ENCODE measurements around the gene AFF1. TPM values are rescaled to one million over a fixed set of nuclear protein-coding genes. Genes with fewer than 3 reads are reported as not detected.
"Not testable (repeated sequence)": the region's sequence is repeated elsewhere in the genome, so short reads cannot be mapped to it uniquely, and the experiment has no call there.

AFF1 gene
- total and polyA plus RNA-seq, 2 of the 4 experiments (the other 2 are of a cell fraction): 7.0 to 9.6 TPM

- H3K18ac ChIP-seq (ENCODE audit: low read depth, low read length): no peak overlapping the region
- dilution Hi-C loops (cut with HindIII; ENCODE audit: low sequenced_read_pairs, unreplicated experiment) (no loop called here), intact Hi-C loops (cut with micrococcal nuclease) (no loop called here), in situ Hi-C loops (cut with MboI; ENCODE audit: low sequenced_read_pairs) (no loop called here)
- no peak overlapping the region for H4K91ac ChIP-seq (ENCODE audit: insufficient read depth, low read depth, low read length)
- H2AK9ac ChIP-seq (replicated peaks; ENCODE audit: low read depth, low read length, poor library complexity): no peak overlapping the region
- no peak overlapping the region for H3K14ac ChIP-seq (replicated peaks; ENCODE audit: low read depth, low read length)
- no peak overlapping the region for H3K27ac ChIP-seq (ENCODE audit: insufficient read depth, low read length)
- H3K4me1 ChIP-seq (ENCODE audit: control insufficient read depth, insufficient read depth, low read length): no peaks in the 10 kb centered on the region; the same call in 1 of the 2 replicates
- no peak overlapping the region for H3K9ac ChIP-seq (ENCODE audit: low read depth, low read length)
- CTCF ChIA-PET: no interaction called here
- no peak overlapping the region for H3K56ac ChIP-seq (ENCODE audit: extremely low read depth, insufficient read depth, low read length)
- no peak overlapping the region for H4K5ac ChIP-seq (ENCODE audit: low read depth, low read length)
- H4K20me1 ChIP-seq (ENCODE audit: insufficient read depth, low read length): no peaks in the 10 kb centered on the region
- no peak overlapping the region for H3K23ac ChIP-seq (ENCODE audit: low read depth, low read length)
- no peaks in the 10 kb centered on the region for H3K36me3 ChIP-seq (ENCODE audit: control insufficient read depth, insufficient read depth, low read length)
- no peak overlapping the region for H2AK5ac ChIP-seq (ENCODE audit: low read depth, low read length)
- no peak overlapping the region for H2AFZ ChIP-seq (replicated peaks; ENCODE audit: low read length, poor library complexity)
- H3K79me1 ChIP-seq (ENCODE audit: low read depth in 1 of 2, low read length in 2 of 2): peaks cover 14 to 18% of the 10 kb centered on the region in 2 experiments
- ATAC-seq (ENCODE audit: low read depth) (no peak), DNase-seq (no peak)
- no peak overlapping the region for H3K4me3 ChIP-seq (ENCODE audit: insufficient read depth, low read depth, low read length)
- no peak overlapping the region for H3K4me2 ChIP-seq (ENCODE audit: low read depth, low read length)
- no peaks in the 10 kb centered on the region; the same call in 1 of the 2 replicates for H3K9me1 ChIP-seq (ENCODE audit: insufficient read depth, low read length)
- H2BK120ac ChIP-seq (ENCODE audit: low read depth, low read length): no peak overlapping the region
- H3K27me3 ChIP-seq (ENCODE audit: control insufficient read depth, insufficient read depth, low read length): no peaks in the 10 kb centered on the region
- TF ChIP-seq POLR2A (IDR thresholded peaks at IDR 0.05; ENCODE audit: low read depth, low read length) (no peak), CEBPB (IDR thresholded peaks at IDR 0.05; ENCODE audit: low read depth, low read length) (no peak), SMC3 (IDR thresholded peaks at IDR 0.05; ENCODE audit: low read depth, low read length) (no peak), BHLHE40 (IDR thresholded peaks at IDR 0.05; ENCODE audit: low read depth, low read length) (no peak), FOS (IDR thresholded peaks at IDR 0.05; ENCODE audit: low read depth, low read length) (no peak), MXI1 (IDR thresholded peaks at IDR 0.05; ENCODE audit: borderline replicate concordance, low read depth, low read length) (no peak), RFX5 (IDR thresholded peaks at IDR 0.05; ENCODE audit: low read depth, low read length) (no peak), ELK1 (IDR thresholded peaks at IDR 0.05; ENCODE audit: borderline replicate concordance, low read depth, low read length) (no peak), RCOR1 (IDR thresholded peaks at IDR 0.05; ENCODE audit: insufficient replicate concordance, low read length) (no peak), MAFK (IDR thresholded peaks at IDR 0.05; ENCODE audit: low read depth, low read length) (no peak)
- H3K9me3 ChIP-seq (ENCODE audit: control insufficient read depth, insufficient read depth, low read length): no peaks in the 10 kb centered on the region
- POLR2A ChIA-PET (ENCODE audit: unreplicated experiment): no interaction called here
- H3K4ac ChIP-seq (ENCODE audit: low read depth, low read length): no peak overlapping the region
- no peak overlapping the region for H2BK20ac ChIP-seq (ENCODE audit: low read depth, low read length)
- H2BK15ac ChIP-seq (ENCODE audit: low read depth, low read length): no peak overlapping the region
- H4K8ac ChIP-seq (ENCODE audit: low read depth in 2 of 2, low read length in 2 of 2): no peak overlapping the region
- 40% methylated on average over 3 of the region's 5 CpGs; no CpG with 5 or more reads in 1 of the 2 experiments for WGBS, 2 experiments (ENCODE audit: extremely low coverage in 2 of 2, insufficient read length in 1 of 2)
- no peak overlapping the region for H2BK5ac ChIP-seq (ENCODE audit: low read depth, low read length, poor library complexity, severe bottlenecking)
- BruUV-seq (replicated peaks): TSS peak; percentile 13
These were observed 47.0 kb downstream of the AFF1 start for GRCh38 chr4:86981789-86982188.

- H3K4me1 ChIP-seq (ENCODE audit: control insufficient read depth, insufficient read depth, low read length); H2BK15ac ChIP-seq (ENCODE audit: low read depth, low read length); DNase-seq; H3K36me3 ChIP-seq (ENCODE audit: control insufficient read depth, insufficient read depth, low read length); CTCF ChIA-PET; H3K18ac ChIP-seq (ENCODE audit: low read depth, low read length); H3K27me3 ChIP-seq (ENCODE audit: control insufficient read depth, insufficient read depth, low read length); ATAC-seq (ENCODE audit: low read depth); H3K23ac ChIP-seq (ENCODE audit: low read depth, low read length); H4K5ac ChIP-seq (ENCODE audit: low read depth, low read length); H3K56ac ChIP-seq (ENCODE audit: extremely low read depth, insufficient read depth, low read length); H2BK5ac ChIP-seq (ENCODE audit: low read depth, low read length, poor library complexity, severe bottlenecking); H4K8ac ChIP-seq (ENCODE audit: low read depth in 2 of 2, low read length in 2 of 2); H3K4me2 ChIP-seq (ENCODE audit: low read depth, low read length); H3K9me1 ChIP-seq (ENCODE audit: insufficient read depth, low read length); in situ Hi-C loops (cut with MboI; ENCODE audit: low sequenced_read_pairs); H3K4me3 ChIP-seq (ENCODE audit: insufficient read depth, low read depth, low read length); H3K14ac ChIP-seq (replicated peaks; ENCODE audit: low read depth, low read length); H3K9ac ChIP-seq (ENCODE audit: low read depth, low read length); H4K20me1 ChIP-seq (ENCODE audit: insufficient read depth, low read length); intact Hi-C loops (cut with micrococcal nuclease); H2AK5ac ChIP-seq (ENCODE audit: low read depth, low read length); dilution Hi-C loops (cut with HindIII; ENCODE audit: low sequenced_read_pairs, unreplicated experiment); H3K4ac ChIP-seq (ENCODE audit: low read depth, low read length); POLR2A ChIA-PET (ENCODE audit: unreplicated experiment); H2AK9ac ChIP-seq (replicated peaks; ENCODE audit: low read depth, low read length, poor library complexity); H2BK20ac ChIP-seq (ENCODE audit: low read depth, low read length); H3K9me3 ChIP-seq (ENCODE audit: control insufficient read depth, insufficient read depth, low read length); H4K91ac ChIP-seq (ENCODE audit: insufficient read depth, low read depth, low read length); H2AFZ ChIP-seq (replicated peaks; ENCODE audit: low read length, poor library complexity); H2BK120ac ChIP-seq (ENCODE audit: low read depth, low read length); H3K27ac ChIP-seq (ENCODE audit: insufficient read depth, low read length); BruUV-seq (replicated peaks): not testable (repeated sequence)
- WGBS, 2 experiments (ENCODE audit: extremely low coverage in 2 of 2, insufficient read length in 1 of 2): no CpG with 5 or more reads among the region's 5 CpGs
- peaks cover 11 to 12% of the 10 kb centered on the region in 2 experiments; a peak in 3 of 4 replicates for H3K79me1 ChIP-seq (ENCODE audit: low read depth in 1 of 2, low read length in 2 of 2)
These were observed 51.0 kb downstream of the AFF1 start for GRCh38 chr4:86985852-86986251.

Data from IMR-90 (cell line).